H9 (cell line): ENCODE data around the gene OR10Z1. TPM values are rescaled to one million over a fixed set of nuclear protein-coding genes. Genes with fewer than 3 reads are reported as not detected.

ENCODE experiments used
- DNase-seq: peaks from one replicate; pipeline ENCODE4 v3.0.0-alpha.2; 2017
- H2AFZ ChIP-seq: one replicate; pipeline ENCODE4 v1.6.1; 2013; ENCODE audit warnings: mild to moderate bottlenecking, low read length, control low read depth, moderate library complexity
- H2AK5ac ChIP-seq: 2 replicates; pipeline ENCODE4 v1.6.1; 2013; ENCODE audit warnings: low read length, control low read depth, mixed read lengths; ENCODE audit not compliant: insufficient read length
- H2BK120ac ChIP-seq: one replicate; pipeline ENCODE4 v1.6.1; 2013; ENCODE audit warnings: low read depth, mild to moderate bottlenecking, low read length, control low read depth, inconsistent platforms; ENCODE audit not compliant: poor library complexity, severe bottlenecking
- H2BK12ac ChIP-seq: 2 replicates; pipeline ENCODE4 v1.6.1; 2013; ENCODE audit warnings: low read length, control low read depth, mixed read lengths, low read depth; ENCODE audit not compliant: insufficient read length
- H2BK15ac ChIP-seq: 2 replicates; pipeline ENCODE4 v1.6.1; 2013; ENCODE audit warnings: low read depth, low read length, control low read depth
- H2BK20ac ChIP-seq: one replicate; pipeline ENCODE4 v1.6.1; 2013; ENCODE audit warnings: low read depth, mild to moderate bottlenecking, low read length, control low read depth, inconsistent platforms; ENCODE audit not compliant: poor library complexity, severe bottlenecking
- H2BK5ac ChIP-seq: 2 replicates; pipeline ENCODE4 v1.6.1; 2013; ENCODE audit warnings: low read length, control low read depth, mixed read lengths; ENCODE audit not compliant: insufficient read length
- H3K14ac ChIP-seq: 2 replicates; pipeline ENCODE4 v1.6.1; 2013; ENCODE audit warnings: low read length, control low read depth; ENCODE audit not compliant: insufficient read depth
- H3K18ac ChIP-seq: 2 replicates; pipeline ENCODE4 v1.6.1; 2013; ENCODE audit warnings: low read depth, mild to moderate bottlenecking, mixed read lengths, low read length, control low read depth; ENCODE audit not compliant: insufficient read length
- H3K23ac ChIP-seq: 2 replicates; pipeline ENCODE4 v1.6.1; 2013; ENCODE audit warnings: low read length, control low read depth, mixed read lengths, low read depth; ENCODE audit not compliant: insufficient read length
- H3K23me2 ChIP-seq: 2 replicates; pipeline ENCODE4 v1.6.1; 2013; ENCODE audit warnings: low read depth, mild to moderate bottlenecking, mixed read lengths, low read length, control low read depth; ENCODE audit not compliant: insufficient read length, poor library complexity, severe bottlenecking
- H3K27ac ChIP-seq: 2 replicates; pipeline ENCODE4 v1.5.1; 2013; ENCODE audit warnings: low read length, control low read depth, mixed read lengths, low read depth; ENCODE audit not compliant: insufficient read length
- H3K27me3 ChIP-seq: 2 replicates; pipeline ENCODE4 v1.6.1; 2013; ENCODE audit warnings: low read length, control low read depth, inconsistent platforms; ENCODE audit not compliant: insufficient read depth
- H3K4ac ChIP-seq: 2 replicates; pipeline ENCODE4 v1.6.1; 2013; ENCODE audit warnings: low read depth, mild to moderate bottlenecking, control low read depth, inconsistent platforms, low read length, moderate library complexity
- H3K4me1 ChIP-seq: 2 replicates; pipeline ENCODE4 v1.6.1; 2013; ENCODE audit warnings: low read length, control low read depth, inconsistent platforms; ENCODE audit not compliant: insufficient read depth
- H3K4me2 ChIP-seq: 2 replicates; pipeline ENCODE4 v1.6.1; 2013; ENCODE audit warnings: low read length, control low read depth, mixed read lengths; ENCODE audit not compliant: insufficient read length, insufficient read depth
- H3K56ac ChIP-seq: 2 replicates; pipeline ENCODE4 v1.6.1; 2013; ENCODE audit warnings: low read depth, mild to moderate bottlenecking, mixed read lengths, low read length, control low read depth; ENCODE audit not compliant: insufficient read length
- H3K79me1 ChIP-seq: 2 replicates; pipeline ENCODE4 v1.6.1; 2013; ENCODE audit warnings: low read depth, mild to moderate bottlenecking, moderate library complexity, low read length, control low read depth, inconsistent platforms; ENCODE audit not compliant: insufficient read depth, poor library complexity, severe bottlenecking
- H3K79me2 ChIP-seq: 2 replicates; pipeline ENCODE4 v1.6.1; 2013; ENCODE audit warnings: low read length, control low read depth, inconsistent platforms; ENCODE audit not compliant: insufficient read depth
- H3K9ac ChIP-seq: 2 replicates; pipeline ENCODE4 v1.6.1; 2013; ENCODE audit warnings: low read length, control low read depth, mixed read lengths; ENCODE audit not compliant: insufficient read length; ENCODE audit errors: extremely low read depth
- H3K9me3 ChIP-seq: one replicate; pipeline ENCODE4 v1.6.1; 2013; ENCODE audit warnings: low read depth, low read length, inconsistent platforms; ENCODE audit not compliant: control insufficient read depth
- H3T11ph ChIP-seq: one replicate; pipeline ENCODE4 v1.6.1; 2013; ENCODE audit warnings: mild to moderate bottlenecking, low read length, control low read depth, inconsistent platforms
- H4K20me1 ChIP-seq: one replicate; pipeline ENCODE4 v1.6.1; 2013; ENCODE audit not compliant: control insufficient read depth, insufficient read length, insufficient read depth
- H4K5ac ChIP-seq: 2 replicates; pipeline ENCODE4 v1.6.1; 2013; ENCODE audit warnings: low read depth, mild to moderate bottlenecking, mixed read lengths, low read length, control low read depth; ENCODE audit not compliant: insufficient read length
- H4K8ac ChIP-seq: replicated peaks from 2 replicates; pipeline ENCODE4 v1.6.1; 2013; ENCODE audit warnings: low read length, control low read depth, mixed read lengths, low read depth; ENCODE audit not compliant: insufficient read length
- H4K91ac ChIP-seq: 2 replicates; pipeline ENCODE4 v1.6.1; 2013; ENCODE audit warnings: low read depth, mild to moderate bottlenecking, moderate library complexity, mixed read lengths, low read length, control low read depth; ENCODE audit not compliant: insufficient read length
- H3K27ac Mint-ChIP-seq, 3 experiments: 2 replicates in 2 of 3; 3 replicates in 1 of 3; pipeline ENCODE4 v1.8.0; 2020 to 2021; ENCODE audit warnings: mixed read lengths in 3 of 3, mild to moderate bottlenecking in 1 of 3, moderate library complexity in 1 of 3
- H3K27me3 Mint-ChIP-seq: 2 replicates; pipeline ENCODE4 v1.8.0; 2021; ENCODE audit warnings: low read depth, mild to moderate bottlenecking, moderate library complexity, mixed read lengths
- H3K36me3 Mint-ChIP-seq, 3 experiments: 2 replicates in 2 of 3; 3 replicates in 1 of 3; pipeline ENCODE4 v1.8.0; 2020 to 2021; ENCODE audit warnings: low read depth in 3 of 3, mixed read lengths in 3 of 3; ENCODE audit not compliant: insufficient read depth in 1 of 3
- H3K4me1 Mint-ChIP-seq, 2 experiments: 2 replicates each; pipeline ENCODE4 v1.8.0; 2020; ENCODE audit warnings: mixed read lengths in 2 of 2
- H3K4me3 Mint-ChIP-seq, 2 experiments: 2 replicates in 1 of 2; 3 replicates in 1 of 2; pipeline ENCODE4 v1.8.0; 2020 to 2021; ENCODE audit warnings: mild to moderate bottlenecking in 2 of 2, mixed read lengths in 2 of 2, moderate library complexity in 1 of 2
- H3K9me3 Mint-ChIP-seq, 2 experiments: 2 replicates in 1 of 2; 3 replicates in 1 of 2; pipeline ENCODE4 v1.8.0; 2020; ENCODE audit warnings: mild to moderate bottlenecking in 2 of 2, mixed read lengths in 2 of 2, moderate library complexity in 1 of 2
- total RNA-seq: library from RNA; stranded (reverse); gene quantifications from 2 replicates; pipeline ENCODE4 v1.2.1, GENCODE V29; 2021
- TF ChIP-seq, protein P1 (sequence below): fragments of 200-600 bp; sonication (generic); conservative IDR thresholded peaks from 3 replicates; pipeline ENCODE4 v1.8.0; 2021; ENCODE audit warnings: antibody characterized with exemption, mild to moderate bottlenecking

Gene OR10Z1
- total RNA-seq, 1 experiment from 2014 or later = not detected

DNA sequence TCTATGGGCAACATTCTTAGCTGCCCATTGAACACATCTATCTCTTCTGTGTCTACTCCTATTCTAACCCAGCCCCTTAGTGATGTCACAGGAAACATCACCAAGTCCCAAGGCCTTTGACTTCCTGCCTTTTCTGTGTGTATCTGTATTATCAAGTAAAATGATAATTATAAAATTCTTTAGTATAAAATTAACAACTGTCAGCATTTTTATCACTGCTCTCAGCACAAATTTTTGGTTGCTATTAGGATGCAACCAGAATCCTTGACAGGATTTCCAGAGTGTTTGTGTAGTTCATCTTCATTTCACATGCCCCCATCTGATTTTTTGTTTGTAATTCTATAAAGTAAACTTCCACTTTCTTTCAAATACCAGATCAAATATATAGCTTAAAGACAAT lies 33.8 kb downstream of the OR10Z1 start:
- Histone ChIP-seq H2BK20ac (no peak overlapping the region), H3K4ac (no peak overlapping the region), H3K14ac (no peak overlapping the region), H4K5ac (no peak overlapping the region), H3K4me2 (no peak overlapping the region), H4K8ac (no peak overlapping the region), H2BK12ac (no peak overlapping the region), H2BK120ac (no peak overlapping the region), H3K79me1 (no peaks in the 10 kb centered on the region), H4K91ac (no peak overlapping the region), H3K9me3 (peaks cover 10% of the 10 kb centered on the region), H3K27me3 (no peaks in the 10 kb centered on the region), H2BK5ac (no peak overlapping the region), H4K20me1 (no peaks in the 10 kb centered on the region), H3T11ph (no peak overlapping the region), H2BK15ac (no peak overlapping the region), H2AK5ac (no peak overlapping the region), H3K4me1 (no peaks in the 10 kb centered on the region), H3K27ac (no peak overlapping the region), H3K23ac (no peak overlapping the region), H3K79me2 (no peaks in the 10 kb centered on the region), H3K18ac (no peak overlapping the region), H3K9ac (no peak overlapping the region), H3K23me2 (no peaks in the 10 kb centered on the region), H2AFZ (no peak overlapping the region), H3K56ac (no peak overlapping the region)
- H3K4me3 Mint-ChIP-seq = no peak overlapping the region
- TF ChIP-seq, protein P1, sequence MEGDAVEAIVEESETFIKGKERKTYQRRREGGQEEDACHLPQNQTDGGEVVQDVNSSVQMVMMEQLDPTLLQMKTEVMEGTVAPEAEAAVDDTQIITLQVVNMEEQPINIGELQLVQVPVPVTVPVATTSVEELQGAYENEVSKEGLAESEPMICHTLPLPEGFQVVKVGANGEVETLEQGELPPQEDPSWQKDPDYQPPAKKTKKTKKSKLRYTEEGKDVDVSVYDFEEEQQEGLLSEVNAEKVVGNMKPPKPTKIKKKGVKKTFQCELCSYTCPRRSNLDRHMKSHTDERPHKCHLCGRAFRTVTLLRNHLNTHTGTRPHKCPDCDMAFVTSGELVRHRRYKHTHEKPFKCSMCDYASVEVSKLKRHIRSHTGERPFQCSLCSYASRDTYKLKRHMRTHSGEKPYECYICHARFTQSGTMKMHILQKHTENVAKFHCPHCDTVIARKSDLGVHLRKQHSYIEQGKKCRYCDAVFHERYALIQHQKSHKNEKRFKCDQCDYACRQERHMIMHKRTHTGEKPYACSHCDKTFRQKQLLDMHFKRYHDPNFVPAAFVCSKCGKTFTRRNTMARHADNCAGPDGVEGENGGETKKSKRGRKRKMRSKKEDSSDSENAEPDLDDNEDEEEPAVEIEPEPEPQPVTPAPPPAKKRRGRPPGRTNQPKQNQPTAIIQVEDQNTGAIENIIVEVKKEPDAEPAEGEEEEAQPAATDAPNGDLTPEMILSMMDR = no peak
- no peaks in the 10 kb centered on the region for H3K27me3 Mint-ChIP-seq
- H3K27ac Mint-ChIP-seq = no peak overlapping the region
- no peaks in the 10 kb centered on the region for H3K36me3 Mint-ChIP-seq
- no peak for DNase-seq
- H3K4me1 Mint-ChIP-seq = no peaks in the 10 kb centered on the region
- H3K9me3 Mint-ChIP-seq = peaks cover 4 to 11% of the 10 kb centered on the region in 2 experiments; a peak in 4 of 5 replicates
